NOMO-1 treated with DMSO at 0.1 percent for 48 hours (cell line): Measurements from ENCODE around the gene PTCH1.

Source experiments
- DNase-seq: peaks from one replicate; lab custom pipeline; 2025; ENCODE audit not compliant: unreplicated experiment; lab: John Stamatoyannopoulos, UW

PTCH1 gene

GRCh38 chr9:95409650-95410426 lies 106.9 kb downstream of the PTCH1 start:
- DNase-seq = peak; percentile 96

GRCh38 chr9:95407524-95407923 lies 109.2 kb downstream of the PTCH1 start:
- DNase-seq = no peak

GRCh38 chr9:95406121-95406520 lies 110.7 kb downstream of the PTCH1 start:
- peak; percentile 67 for DNase-seq

- DNase-seq = no peak
These were observed 117.5 kb downstream of the PTCH1 start for GRCh38 chr9:95399261-95399660.
